ENCODE measurements around the gene IL1A.

GRCh38 chr2:112760149-112760548 is 24.1 kb downstream of the IL1A start:
- TF ChIP-seq CTCF (IDR thresholded peaks at IDR 0.05 in 8 of 11, conservative IDR thresholded peaks at IDR 0.05 in 3 of 11) (no peak), POLR2A (IDR thresholded peaks at IDR 0.05) (no peak), POLR2AphosphoS5 (IDR thresholded peaks at IDR 0.05) (no peak)
